ENCODE measurements around the gene LRRC14B.
"Not testable (repeated sequence)": the region's sequence is repeated elsewhere in the genome, so short reads cannot be mapped to it uniquely, and the experiment has no call there.

LRRC14B gene

GRCh38 chr5:162190-162564 is 29.1 kb upstream of the LRRC14B start:
- no peaks in the 10 kb centered on the region for H3K36me3 ChIP-seq (ENCODE audit: control insufficient read depth, insufficient read depth, low read length)
- H3K4me3 ChIP-seq (ENCODE audit: low read length), result no peak overlapping the region
- no peaks in the 10 kb centered on the region for H3K4me1 ChIP-seq (ENCODE audit: control insufficient read depth, insufficient read depth, low read length)
- H3K9ac ChIP-seq (ENCODE audit: low read length), result no peak overlapping the region
- H3K27me3 ChIP-seq (ENCODE audit: control insufficient read depth, insufficient read depth, low read length), result no peaks in the 10 kb centered on the region
- H3K9me3 ChIP-seq (ENCODE audit: control insufficient read depth, low read length), result no peaks in the 10 kb centered on the region

GRCh38 chr5:162565-163337 is 28.5 kb upstream of the LRRC14B start:
- no peaks in the 10 kb centered on the region for H3K4me1 ChIP-seq (ENCODE audit: control insufficient read depth, insufficient read depth, low read length)
- H3K9me3 ChIP-seq (ENCODE audit: control insufficient read depth, low read length), result no peaks in the 10 kb centered on the region
- no peak overlapping the region for H3K9ac ChIP-seq (ENCODE audit: low read length)
- no peaks in the 10 kb centered on the region for H3K36me3 ChIP-seq (ENCODE audit: control insufficient read depth, insufficient read depth, low read length)
- no peak overlapping the region for H3K4me3 ChIP-seq (ENCODE audit: low read length)
- no peaks in the 10 kb centered on the region for H3K27me3 ChIP-seq (ENCODE audit: control insufficient read depth, insufficient read depth, low read length)

GRCh38 chr5:163338-163620 is 28.0 kb upstream of the LRRC14B start:
- Histone ChIP-seq H3K9me3 (ENCODE audit: control insufficient read depth, low read length) (no peaks in the 10 kb centered on the region), H3K4me1 (ENCODE audit: control insufficient read depth, insufficient read depth, low read length) (no peaks in the 10 kb centered on the region), H3K36me3 (ENCODE audit: control insufficient read depth, insufficient read depth, low read length) (no peaks in the 10 kb centered on the region), H3K27me3 (ENCODE audit: control insufficient read depth, insufficient read depth, low read length) (no peaks in the 10 kb centered on the region), H3K4me3 (ENCODE audit: low read length) (no peak overlapping the region), H3K9ac (ENCODE audit: low read length) (no peak overlapping the region)

GRCh38 chr5:163841-164240 is 27.5 kb upstream of the LRRC14B start:
- H3K4me1 ChIP-seq (ENCODE audit: control insufficient read depth, insufficient read depth, low read length), result no peaks in the 10 kb centered on the region
- H3K9me3 ChIP-seq (ENCODE audit: control insufficient read depth, low read length), result no peaks in the 10 kb centered on the region
- no peaks in the 10 kb centered on the region for H3K36me3 ChIP-seq (ENCODE audit: control insufficient read depth, insufficient read depth, low read length)
- H3K9ac ChIP-seq (ENCODE audit: low read length), result no peak overlapping the region
- H3K27me3 ChIP-seq (ENCODE audit: control insufficient read depth, insufficient read depth, low read length), result no peaks in the 10 kb centered on the region
- no peak overlapping the region for H3K4me3 ChIP-seq (ENCODE audit: low read length)

- no peak overlapping the region for H3K4me3 ChIP-seq (ENCODE audit: low read length)
- no peaks in the 10 kb centered on the region for H3K36me3 ChIP-seq (ENCODE audit: control insufficient read depth, insufficient read depth, low read length)
- no peak overlapping the region for H3K9ac ChIP-seq (ENCODE audit: low read length)
- H3K27me3 ChIP-seq (ENCODE audit: control insufficient read depth, insufficient read depth, low read length), result no peaks in the 10 kb centered on the region
- H3K9me3 ChIP-seq (ENCODE audit: control insufficient read depth, low read length), result no peaks in the 10 kb centered on the region
- H3K4me1 ChIP-seq (ENCODE audit: control insufficient read depth, insufficient read depth, low read length), result no peaks in the 10 kb centered on the region
These were observed 27.1 kb upstream of the LRRC14B start for GRCh38 chr5:164244-164643.

- not testable (repeated sequence) for H3K9me3 ChIP-seq (ENCODE audit: control insufficient read depth, low read length); H3K4me1 ChIP-seq (ENCODE audit: control insufficient read depth, insufficient read depth, low read length); H3K9ac ChIP-seq (ENCODE audit: low read length); H3K4me3 ChIP-seq (ENCODE audit: low read length); H3K36me3 ChIP-seq (ENCODE audit: control insufficient read depth, insufficient read depth, low read length); H3K27me3 ChIP-seq (ENCODE audit: control insufficient read depth, insufficient read depth, low read length)
These were observed 26.5 kb upstream of the LRRC14B start for GRCh38 chr5:164783-165182.

GRCh38 chr5:166441-167372 is 24.6 kb upstream of the LRRC14B start:
- no peaks in the 10 kb centered on the region for H3K36me3 ChIP-seq (ENCODE audit: control insufficient read depth, insufficient read depth, low read length)
- H3K9me3 ChIP-seq (ENCODE audit: control insufficient read depth, low read length), result no peaks in the 10 kb centered on the region
- no peak overlapping the region for H3K4me3 ChIP-seq (ENCODE audit: low read length)
- no peaks in the 10 kb centered on the region for H3K27me3 ChIP-seq (ENCODE audit: control insufficient read depth, insufficient read depth, low read length)
- no peak overlapping the region for H3K9ac ChIP-seq (ENCODE audit: low read length)
- H3K4me1 ChIP-seq (ENCODE audit: control insufficient read depth, insufficient read depth, low read length), result no peaks in the 10 kb centered on the region

GRCh38 chr5:167511-167910 is 23.8 kb upstream of the LRRC14B start:
- no peak overlapping the region for H3K4me3 ChIP-seq (ENCODE audit: low read length)
- H3K4me1 ChIP-seq (ENCODE audit: control insufficient read depth, insufficient read depth, low read length), result no peaks in the 10 kb centered on the region
- H3K9me3 ChIP-seq (ENCODE audit: control insufficient read depth, low read length), result no peaks in the 10 kb centered on the region
- H3K9ac ChIP-seq (ENCODE audit: low read length), result no peak overlapping the region
- H3K27me3 ChIP-seq (ENCODE audit: control insufficient read depth, insufficient read depth, low read length), result no peaks in the 10 kb centered on the region
- H3K36me3 ChIP-seq (ENCODE audit: control insufficient read depth, insufficient read depth, low read length), result no peaks in the 10 kb centered on the region

DNA sequence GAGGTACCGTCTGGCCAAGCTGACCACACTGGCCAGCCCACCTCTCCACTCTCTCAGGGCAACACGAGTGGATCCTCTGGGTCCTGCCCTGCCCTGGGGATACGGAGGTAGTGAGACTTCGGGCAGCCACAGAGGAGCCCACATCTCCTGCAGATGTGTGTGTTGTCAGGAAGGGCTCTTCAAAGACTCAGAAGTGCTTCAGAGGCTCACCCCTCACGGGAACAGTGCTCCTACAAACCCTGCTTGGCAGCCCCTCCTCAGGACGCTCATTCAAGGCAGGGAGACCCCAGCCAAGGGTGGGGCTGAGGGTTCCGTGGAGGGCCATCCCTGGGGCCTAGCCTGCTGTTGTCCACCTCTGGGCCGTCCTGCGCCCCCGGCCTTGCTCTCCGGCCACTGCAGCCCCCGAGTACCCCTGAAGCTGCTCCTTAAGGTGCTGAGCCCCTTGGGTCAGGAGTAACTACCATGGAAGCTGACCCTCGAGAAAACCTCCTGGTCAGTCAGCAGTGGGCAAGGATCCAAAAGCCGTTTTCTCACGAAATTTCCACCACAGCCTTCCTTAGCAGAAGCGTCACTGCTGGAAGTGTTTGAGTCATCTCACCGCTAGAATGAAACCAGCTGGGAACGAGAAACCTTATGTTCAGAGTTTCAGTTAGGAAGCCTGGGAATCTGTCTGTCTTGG is 23.2 kb upstream of the LRRC14B start:
- no peaks in the 10 kb centered on the region for H3K9me3 ChIP-seq (ENCODE audit: control insufficient read depth, low read length)
- H3K9ac ChIP-seq (ENCODE audit: low read length), result no peak overlapping the region

DNA sequence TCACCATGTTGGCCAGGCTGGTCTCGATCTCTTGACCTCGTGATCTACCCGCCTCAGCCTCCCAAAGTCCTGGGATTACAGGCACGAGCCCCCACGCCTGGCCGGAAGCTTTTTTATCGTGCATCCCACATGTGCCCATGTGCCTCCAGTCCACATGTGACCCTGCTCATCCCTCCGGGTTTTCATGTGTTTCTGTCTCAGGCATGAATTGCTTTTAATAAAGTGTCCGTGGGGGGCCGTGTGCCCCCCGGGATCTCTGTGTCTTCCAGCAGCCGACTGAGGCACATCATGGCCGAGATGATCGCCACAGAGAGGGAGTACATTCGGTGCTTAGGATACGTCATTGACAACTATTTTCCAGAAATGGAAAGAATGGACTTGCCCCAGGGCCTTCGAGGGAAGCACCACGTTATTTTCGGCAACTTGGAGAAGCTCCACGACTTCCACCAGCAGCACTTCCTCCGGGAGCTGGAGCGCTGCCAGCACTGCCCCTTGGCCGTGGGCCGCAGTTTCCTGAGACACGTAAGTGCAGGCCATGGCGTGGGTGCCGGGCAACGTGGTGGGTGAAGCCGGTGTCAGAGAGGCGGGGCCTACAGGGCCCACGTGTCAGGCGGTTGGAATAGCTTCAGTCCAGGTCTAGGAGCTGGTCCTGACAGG is 22.1 kb upstream of the LRRC14B start:
- no peak overlapping the region for H3K4me3 ChIP-seq (ENCODE audit: low read length)
- H3K9me3 ChIP-seq (ENCODE audit: control insufficient read depth, low read length), result no peaks in the 10 kb centered on the region
- H3K9ac ChIP-seq (ENCODE audit: low read length), result no peak overlapping the region
- H3K4me1 ChIP-seq (ENCODE audit: control insufficient read depth, insufficient read depth, low read length), result no peaks in the 10 kb centered on the region
- H3K36me3 ChIP-seq (ENCODE audit: control insufficient read depth, insufficient read depth, low read length), result no peaks in the 10 kb centered on the region
- no peaks in the 10 kb centered on the region for H3K27me3 ChIP-seq (ENCODE audit: control insufficient read depth, insufficient read depth, low read length)

More for the DNA sequence above, 23.2 kb upstream of the LRRC14B start:
- Histone ChIP-seq H3K27me3 (ENCODE audit: control insufficient read depth, insufficient read depth, low read length) (no peaks in the 10 kb centered on the region), H3K4me1 (ENCODE audit: control insufficient read depth, insufficient read depth, low read length) (no peaks in the 10 kb centered on the region), H3K36me3 (ENCODE audit: control insufficient read depth, insufficient read depth, low read length) (no peaks in the 10 kb centered on the region), H3K4me3 (ENCODE audit: low read length) (no peak overlapping the region)

- H3K27me3 ChIP-seq (ENCODE audit: control insufficient read depth, insufficient read depth, low read length), result no peaks in the 10 kb centered on the region
- no peaks in the 10 kb centered on the region for H3K4me1 ChIP-seq (ENCODE audit: control insufficient read depth, insufficient read depth, low read length)
- H3K9me3 ChIP-seq (ENCODE audit: control insufficient read depth, low read length), result no peaks in the 10 kb centered on the region
- H3K36me3 ChIP-seq (ENCODE audit: control insufficient read depth, insufficient read depth, low read length), result no peaks in the 10 kb centered on the region
- no peak overlapping the region for H3K9ac ChIP-seq (ENCODE audit: low read length)
- no peak overlapping the region for H3K4me3 ChIP-seq (ENCODE audit: low read length)
These were observed 21.6 kb upstream of the LRRC14B start for GRCh38 chr5:169728-170094.

All from mucosa of stomach (tissue), 1 donor.